DND-41 (cell line): ENCODE measurements around the gene ATP6V0D1.

Experiments used
- ATAC-seq: fragments of 200-7000 bp; cut with Tn5 transposase; 3 replicates; pipeline ENCODE4 v1.9.1; 2021; ENCODE audit warnings: low read depth; ENCODE audit not compliant: insufficient read depth
- DNase-seq: peaks from one replicate; pipeline ENCODE4 v3.0.0-alpha.2; 2020
- H2AFZ ChIP-seq: 2 replicates; pipeline ENCODE4 v1.6.0; 2012; ENCODE audit warnings: low read depth, low read length
- H3K27ac ChIP-seq: 2 replicates; pipeline ENCODE4 v1.5.1; 2012; ENCODE audit warnings: low read length, inconsistent platforms
- H3K27me3 ChIP-seq: fragments of 200-600 bp; sonication (generic); 2 replicates; pipeline ENCODE4 v1.6.0; 2012; ENCODE audit warnings: low read length, mild to moderate bottlenecking, inconsistent platforms; ENCODE audit not compliant: insufficient read depth, poor library complexity
- H3K36me3 ChIP-seq: 2 replicates; pipeline ENCODE4 v1.5.1; 2012; ENCODE audit warnings: low read length, inconsistent platforms; ENCODE audit not compliant: insufficient read depth
- H3K4me1 ChIP-seq: 2 replicates; pipeline ENCODE4 v1.5.1; 2012; ENCODE audit warnings: mild to moderate bottlenecking, low read length; ENCODE audit not compliant: insufficient read depth
- H3K4me2 ChIP-seq: 2 replicates; pipeline ENCODE4 v1.6.0; 2012; ENCODE audit warnings: mild to moderate bottlenecking, moderate library complexity, low read length, inconsistent platforms; ENCODE audit not compliant: insufficient read depth
- H3K4me3 ChIP-seq, 2 experiments: fragments of 200-600 bp in 1 of 2; shearing (Covaris generic) in 1 of 2; 2 replicates each; pipeline ENCODE4 v1.5.1; 2012 to 2016; ENCODE audit warnings: inconsistent platforms in 2 of 2, low read length in 2 of 2, mild to moderate bottlenecking in 2 of 2, low read depth in 1 of 2, moderate library complexity in 1 of 2
- H3K79me2 ChIP-seq: 2 replicates; pipeline ENCODE4 v1.6.0; 2012; ENCODE audit warnings: low read length, inconsistent platforms; ENCODE audit not compliant: insufficient read depth
- H3K9ac ChIP-seq: 2 replicates; pipeline ENCODE4 v1.6.0; 2012; ENCODE audit warnings: low read depth, mild to moderate bottlenecking, inconsistent platforms, low read length, moderate library complexity
- H3K9me3 ChIP-seq: 2 replicates; pipeline ENCODE4 v1.5.1; 2012; ENCODE audit warnings: low read length, moderate library complexity, mild to moderate bottlenecking, inconsistent platforms; ENCODE audit not compliant: insufficient read depth, severe bottlenecking
- H4K20me1 ChIP-seq: 2 replicates; pipeline ENCODE4 v1.6.0; 2012; ENCODE audit warnings: low read length; ENCODE audit not compliant: insufficient read depth
- CTCF ChIP-seq: IDR thresholded peaks from 2 replicates; pipeline ENCODE4 v1.5.1; 2012; ENCODE audit warnings: borderline replicate concordance, low read length, moderate library complexity, mild to moderate bottlenecking; ENCODE audit not compliant: poor library complexity, severe bottlenecking; ENCODE audit errors: extremely low read depth
- EZH2 ChIP-seq: IDR thresholded peaks from 3 replicates; pipeline ENCODE4 v1.6.1; 2012; ENCODE audit warnings: borderline replicate concordance, low read depth, mild to moderate bottlenecking, moderate library complexity, low read length, inconsistent platforms; ENCODE audit not compliant: severe bottlenecking

The ATP6V0D1 gene

DNA sequence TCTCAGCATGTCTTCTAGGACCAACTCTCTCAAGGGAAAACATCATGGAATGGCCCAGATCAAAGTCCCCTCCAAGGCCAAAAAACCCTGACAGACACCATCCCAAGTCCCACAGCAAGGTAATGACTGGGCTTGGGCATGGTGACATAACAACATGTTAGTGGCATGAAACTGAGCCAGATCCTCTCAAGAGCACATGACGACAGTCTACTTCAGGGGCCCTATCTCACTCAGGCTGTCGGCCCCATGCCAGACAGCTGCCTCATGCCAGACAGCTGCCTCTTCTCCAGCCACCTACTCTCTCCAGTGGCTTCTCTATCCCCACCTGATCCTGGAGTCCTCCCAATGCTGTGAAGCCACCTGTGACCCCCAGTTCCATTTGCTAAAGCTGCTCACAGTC is 31.6 kb downstream of the ATP6V0D1 start:
- no peaks in the 10 kb centered on the region for H3K4me1 ChIP-seq
- TF ChIP-seq EZH2 = no peak
- TF ChIP-seq CTCF = no peak
- no peak overlapping the region for H3K27ac ChIP-seq
- no peaks in the 10 kb centered on the region for H3K79me2 ChIP-seq
- no peaks in the 10 kb centered on the region for H3K27me3 ChIP-seq
- H3K4me3 ChIP-seq = no peak overlapping the region
- no peak overlapping the region for H3K4me2 ChIP-seq
- ATAC-seq (no peak), DNase-seq (no peak)
- no peaks in the 10 kb centered on the region for H3K9me3 ChIP-seq
- peaks cover 36% of the 10 kb centered on the region for H3K36me3 ChIP-seq
- no peak overlapping the region for H2AFZ ChIP-seq
- H3K9ac ChIP-seq = no peak overlapping the region
- peaks cover 24% of the 10 kb centered on the region for H4K20me1 ChIP-seq

DNA sequence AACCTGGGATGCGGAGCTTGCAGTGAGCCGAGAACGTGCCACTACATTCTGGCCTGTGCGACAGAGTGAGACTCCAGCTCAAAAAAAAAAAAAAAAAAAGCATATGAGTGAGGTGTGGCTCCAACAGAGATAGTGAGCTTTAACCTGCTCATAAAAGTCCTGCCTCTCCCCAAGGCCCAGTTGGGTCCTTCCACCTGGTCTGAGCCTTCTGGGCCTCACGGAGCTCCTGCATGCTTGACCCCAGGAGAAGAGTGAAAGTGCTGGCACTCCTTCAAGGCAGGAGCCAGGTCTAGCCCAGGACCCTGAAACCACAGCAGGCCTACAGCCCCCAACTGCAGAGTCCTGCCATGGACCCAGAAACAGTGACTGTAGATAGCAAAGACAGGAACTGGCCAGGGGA is 32.4 kb downstream of the ATP6V0D1 start:
- Histone ChIP-seq H4K20me1 (peaks cover 26% of the 10 kb centered on the region), H3K36me3 (peaks cover 36% of the 10 kb centered on the region), H3K4me1 (no peaks in the 10 kb centered on the region), H2AFZ (no peak overlapping the region), H3K4me3 (no peak overlapping the region), H3K27ac (no peak overlapping the region), H3K27me3 (no peaks in the 10 kb centered on the region), H3K9ac (no peak overlapping the region), H3K9me3 (no peaks in the 10 kb centered on the region), H3K4me2 (no peak overlapping the region), H3K79me2 (no peaks in the 10 kb centered on the region)
- ATAC-seq = no peak
- DNase-seq = no peak
- TF ChIP-seq EZH2 (no peak), CTCF (no peak)

- Histone ChIP-seq H4K20me1 (peaks cover 26% of the 10 kb centered on the region), H3K27ac (peak overlapping the region; percentile 40; the same call in 1 of the 2 replicates), H2AFZ (no peak overlapping the region), H3K36me3 (peaks cover 34% of the 10 kb centered on the region), H3K4me2 (no peak overlapping the region), H3K4me3 (no peak overlapping the region), H3K27me3 (no peaks in the 10 kb centered on the region), H3K9me3 (no peaks in the 10 kb centered on the region), H3K4me1 (no peaks in the 10 kb centered on the region), H3K79me2 (no peaks in the 10 kb centered on the region), H3K9ac (no peak overlapping the region)
- peak; percentile 84 for TF ChIP-seq CTCF
- TF ChIP-seq EZH2 = no peak
- peak; percentile 82 for DNase-seq
- ATAC-seq = peak; percentile 96
Observed at GRCh38 chr16:67447508-67448076, 33.4 kb downstream of the ATP6V0D1 start.

- Histone ChIP-seq H3K9me3 (no peaks in the 10 kb centered on the region), H2AFZ (no peak overlapping the region), H3K9ac (no peak overlapping the region), H3K4me1 (no peaks in the 10 kb centered on the region), H3K27ac (peak overlapping the region; percentile 40; the same call in 1 of the 2 replicates), H3K79me2 (no peaks in the 10 kb centered on the region), H3K4me2 (no peak overlapping the region), H3K4me3 (no peak overlapping the region), H3K27me3 (no peaks in the 10 kb centered on the region), H3K36me3 (peaks cover 33% of the 10 kb centered on the region), H4K20me1 (peaks cover 25% of the 10 kb centered on the region)
- no peak for ATAC-seq
- DNase-seq = no peak
- no peak for TF ChIP-seq CTCF
- no peak for TF ChIP-seq EZH2
Observed at GRCh38 chr16:67446968-67447507, 33.9 kb downstream of the ATP6V0D1 start.
